ENCODE results near the gene PTCD3.

PTCD3 gene

DNA sequence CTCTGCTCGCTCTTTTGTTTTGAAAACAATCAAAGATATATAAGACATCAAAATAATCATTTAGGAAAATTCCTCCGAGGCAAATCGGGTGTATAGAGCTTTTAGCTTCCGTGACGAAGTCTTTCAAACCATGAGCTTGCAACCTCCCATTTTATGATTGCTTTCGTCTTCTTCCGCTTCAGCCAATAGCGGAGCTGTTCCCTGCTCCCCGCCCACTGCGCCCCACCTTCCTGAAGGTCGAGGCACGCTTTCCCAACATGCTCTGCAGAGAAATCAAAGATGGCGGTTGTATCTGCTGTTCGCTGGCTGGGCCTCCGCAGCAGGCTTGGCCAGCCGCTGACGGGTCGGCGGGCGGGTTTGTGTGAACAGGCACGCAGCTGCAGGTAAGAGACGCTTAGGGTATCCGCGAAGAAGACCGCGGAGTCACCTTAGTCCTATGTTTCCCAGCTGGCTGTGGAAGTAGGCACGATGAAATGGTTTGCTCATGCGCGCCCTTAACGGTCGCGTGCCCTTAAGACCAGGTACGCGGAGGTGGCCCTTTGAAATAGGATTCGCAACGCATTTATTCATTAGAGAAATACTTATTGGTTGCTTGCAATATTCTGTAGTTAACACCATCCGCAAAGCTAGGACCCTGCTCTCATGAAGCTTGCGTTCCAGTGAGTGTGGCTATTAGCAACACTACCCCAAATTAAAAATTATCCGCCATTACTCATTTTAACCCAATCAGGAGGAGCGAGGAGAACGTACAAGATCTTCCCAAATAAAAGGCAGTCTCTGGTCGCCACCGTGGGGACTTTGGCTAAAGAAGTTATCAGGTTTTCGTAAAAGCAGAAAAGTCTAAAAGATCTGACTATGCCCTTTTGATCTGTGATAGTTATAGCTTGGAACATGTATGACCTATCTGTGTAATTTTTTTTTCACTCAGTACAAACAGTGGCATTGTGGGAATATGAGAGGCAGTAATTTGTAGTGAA lies at the start of gene PTCD3:
TSS of gene PTCD3 (plus strand) at position 267 of the 977 bp plus-strand sequence. CDS start at position 280, 13 bp downstream.
- peak; percentile 96 for DNase-seq

DNA sequence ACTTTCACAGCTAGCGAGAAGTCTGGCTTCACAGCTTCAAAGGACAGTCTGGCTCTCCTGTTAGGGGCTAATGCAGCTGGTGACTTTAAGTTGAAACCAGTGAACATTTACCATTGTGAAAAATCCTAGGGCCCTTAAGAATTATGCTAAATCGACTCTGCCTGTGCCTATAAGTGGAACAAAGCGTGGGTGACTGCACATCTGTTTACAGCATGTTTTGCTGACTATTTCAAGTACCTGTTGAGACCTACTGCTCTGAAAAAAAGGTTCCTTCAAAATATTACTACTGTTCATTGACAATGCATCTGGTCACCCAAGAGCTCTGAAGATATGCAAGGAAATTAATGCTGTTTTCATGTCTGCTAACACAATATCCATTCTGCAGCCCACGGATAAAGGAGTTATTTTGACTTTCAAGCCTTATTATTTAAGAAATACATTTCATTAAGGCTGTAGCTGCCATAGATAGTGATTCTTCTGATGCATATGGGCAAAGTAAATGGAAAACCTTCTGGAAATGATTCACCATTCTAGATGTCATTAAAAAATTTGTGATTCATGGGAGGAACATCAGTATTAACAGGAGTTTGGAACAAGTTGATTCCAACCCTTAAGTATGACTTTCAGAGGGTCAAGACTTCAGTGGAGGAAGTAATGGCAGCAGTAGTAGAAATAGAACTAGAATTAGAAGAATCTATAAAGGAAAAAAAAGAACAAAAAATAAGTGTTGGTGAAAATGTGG lies 49.3 kb upstream of the PTCD3 start:
- DNase-seq = no peak

DNA sequence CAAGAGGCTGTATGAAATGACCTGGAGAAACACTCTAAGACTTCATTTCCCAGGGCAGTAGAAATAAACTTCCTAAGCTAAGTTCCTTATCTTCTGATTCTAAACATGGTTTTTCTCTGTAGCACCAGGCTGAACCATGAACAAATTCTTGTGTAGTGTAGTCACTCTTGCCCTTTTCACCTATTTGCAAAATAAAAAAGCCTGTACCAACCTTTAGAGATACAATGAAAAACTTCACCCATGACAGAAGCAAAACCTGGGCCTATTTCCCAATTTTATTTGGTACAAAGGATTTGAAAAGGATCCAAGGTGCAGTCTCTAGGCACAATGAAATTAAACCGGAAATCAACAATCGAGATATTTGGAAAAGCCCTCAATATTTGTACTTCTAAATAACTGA lies 44.0 kb upstream of the PTCD3 start:
- no peak for DNase-seq

DNA sequence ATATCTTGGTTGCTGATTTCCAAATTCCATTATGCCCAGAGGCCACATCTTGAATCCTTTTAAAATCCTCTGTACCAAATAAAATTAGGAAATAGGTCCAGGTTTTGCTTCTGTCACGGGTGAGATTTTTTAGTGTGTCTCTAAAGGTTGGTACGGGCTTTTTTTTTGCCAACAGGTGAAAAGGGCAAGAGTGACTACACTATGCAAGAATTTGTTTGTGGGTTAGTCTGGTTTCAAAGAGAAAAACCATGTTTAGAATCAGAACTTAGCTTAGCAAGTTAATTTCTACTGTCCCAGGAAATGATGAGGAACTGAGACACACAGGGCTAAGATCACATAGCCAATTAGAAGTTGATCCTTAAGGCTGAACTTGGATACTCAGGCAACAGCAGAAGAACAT lies 42.0 kb upstream of the PTCD3 start:
- peak; percentile 10 for DNase-seq

DNA sequence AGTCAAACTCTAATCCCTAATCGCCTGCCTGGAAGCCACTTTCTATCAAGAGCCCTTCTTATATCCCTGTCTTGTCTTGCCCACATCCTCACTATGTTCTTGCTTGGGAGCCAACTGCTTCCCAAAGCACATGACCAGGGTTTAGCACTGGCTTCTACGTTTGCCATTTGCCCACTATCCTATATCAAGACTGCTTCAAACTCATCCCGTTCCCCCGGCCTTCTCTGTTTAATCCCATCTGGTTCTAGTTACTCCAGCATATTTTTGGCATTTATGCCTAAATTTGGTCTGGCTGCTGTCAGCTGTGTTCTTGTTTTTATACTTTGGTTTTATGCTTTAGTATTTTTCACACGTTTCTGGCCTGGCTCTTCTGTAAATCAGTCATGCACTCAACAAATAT lies 40.5 kb upstream of the PTCD3 start:
- DNase-seq = no peak

DNA sequence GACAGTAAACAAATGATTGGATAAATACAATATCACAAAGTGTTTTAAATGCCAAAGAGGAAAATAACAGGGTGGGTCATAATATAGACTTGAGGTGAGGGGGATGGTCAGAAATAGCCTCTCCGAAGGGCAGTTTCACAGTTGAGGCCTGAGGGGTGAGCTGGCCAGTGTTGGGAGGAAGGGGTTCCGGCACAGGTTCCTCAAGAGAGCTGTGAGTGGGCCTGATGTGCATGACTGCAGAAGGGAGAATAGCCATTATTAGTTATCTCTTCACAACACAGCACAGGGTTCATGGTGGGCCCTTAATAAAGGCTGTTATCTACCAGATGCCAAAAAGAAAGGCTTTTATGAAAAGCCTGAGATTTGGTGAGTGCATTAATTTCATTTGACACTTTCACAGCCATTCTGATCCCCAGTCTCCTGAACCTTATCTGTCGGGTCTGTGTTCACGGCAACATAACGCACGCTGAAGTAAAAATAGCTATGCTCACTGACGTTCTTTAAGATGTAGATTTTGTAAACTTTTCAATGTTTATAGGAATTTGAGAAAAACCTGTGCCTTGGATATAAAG lies 39.9 kb upstream of the PTCD3 start:
- DNase-seq = no peak

DNA sequence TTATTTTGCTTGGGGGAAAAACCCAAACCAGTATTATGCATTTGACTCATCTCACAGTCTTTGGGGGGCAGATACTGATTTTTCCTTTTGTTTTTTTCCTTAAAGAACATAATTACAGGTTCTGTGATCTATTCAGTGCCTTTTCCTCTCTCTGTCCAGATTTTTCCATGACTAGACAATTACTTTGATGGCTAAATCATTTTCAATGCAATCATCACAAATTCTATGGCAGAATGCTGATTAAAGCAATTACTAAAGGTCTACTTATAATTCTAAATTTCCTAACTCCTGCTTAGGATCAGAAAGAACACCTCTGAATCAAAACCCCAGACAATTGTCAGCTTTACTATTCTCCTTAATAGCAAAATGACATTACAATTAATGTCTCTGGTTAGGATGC lies 39.1 kb upstream of the PTCD3 start:
- DNase-seq = no peak

DNA sequence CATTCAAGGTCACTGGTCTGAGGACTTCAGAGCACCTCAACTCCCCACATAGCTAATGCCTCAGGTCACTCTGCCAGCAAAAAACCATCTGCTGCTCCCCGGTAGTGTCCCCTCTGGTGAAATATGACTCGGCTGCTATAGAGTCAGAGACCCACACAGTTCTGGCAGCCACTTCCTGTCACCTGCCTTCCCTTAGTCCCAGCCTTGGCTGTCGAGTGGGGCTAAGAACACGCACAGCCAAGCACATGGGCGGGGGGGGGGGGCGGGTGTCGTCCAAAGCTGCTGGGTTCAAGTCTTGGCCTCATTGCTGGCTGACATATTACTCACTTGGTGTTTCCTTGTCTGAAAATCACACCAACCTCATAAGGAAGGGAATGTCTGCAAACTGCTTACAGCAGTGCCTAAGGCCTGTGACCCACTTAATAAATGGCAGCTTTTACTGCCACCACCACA lies 37.9 kb upstream of the PTCD3 start:
- DNase-seq = no peak

DNA sequence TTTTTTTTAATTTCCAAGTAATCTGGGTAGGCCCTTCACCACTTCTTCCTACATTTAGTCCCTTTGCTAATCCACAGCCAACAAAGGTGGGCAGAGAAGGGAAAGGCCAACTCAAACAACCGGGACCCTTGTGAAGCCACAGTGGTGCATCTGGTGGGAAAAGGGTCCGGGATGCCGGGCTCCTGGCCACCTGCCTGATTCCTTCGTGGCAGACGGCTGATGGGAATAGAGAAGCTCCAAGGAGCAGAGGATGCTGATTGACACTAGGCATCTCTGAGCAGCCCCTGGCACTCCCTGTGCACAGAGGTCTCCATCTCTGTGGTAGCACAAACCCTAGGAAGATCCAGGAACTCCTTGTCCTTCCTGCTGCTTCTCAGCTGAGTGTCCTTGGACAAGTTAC lies 37.4 kb upstream of the PTCD3 start:
- DNase-seq = no peak

DNA sequence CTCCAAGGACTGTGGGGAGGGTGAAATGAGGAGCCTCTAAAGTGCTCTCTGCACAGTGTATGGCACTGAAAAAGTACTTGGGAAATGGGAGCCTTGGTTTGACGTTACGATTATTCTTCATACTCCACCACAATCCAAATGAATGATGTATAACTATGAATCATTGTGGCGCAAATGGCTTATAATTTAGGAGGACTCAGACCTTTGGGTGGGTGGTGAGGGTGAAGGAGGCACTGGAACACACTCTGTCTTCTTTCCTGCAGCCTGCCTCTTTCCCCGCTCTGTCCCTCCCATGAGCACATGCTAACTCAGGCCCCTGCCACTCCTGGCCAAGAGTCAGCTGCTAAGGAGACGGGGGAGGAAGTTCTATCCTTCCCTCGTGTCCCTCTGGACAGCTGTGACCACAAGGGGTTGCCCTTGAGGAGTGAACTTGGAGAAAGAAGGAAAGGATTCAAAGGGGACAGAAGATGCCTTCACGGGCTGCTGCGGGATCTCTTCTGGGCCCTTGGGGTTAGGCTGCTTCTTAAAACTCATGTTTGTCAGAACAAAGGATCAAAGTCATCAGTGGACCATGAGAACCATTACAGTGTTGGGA lies 36.8 kb upstream of the PTCD3 start:
- no peak for DNase-seq

DNA sequence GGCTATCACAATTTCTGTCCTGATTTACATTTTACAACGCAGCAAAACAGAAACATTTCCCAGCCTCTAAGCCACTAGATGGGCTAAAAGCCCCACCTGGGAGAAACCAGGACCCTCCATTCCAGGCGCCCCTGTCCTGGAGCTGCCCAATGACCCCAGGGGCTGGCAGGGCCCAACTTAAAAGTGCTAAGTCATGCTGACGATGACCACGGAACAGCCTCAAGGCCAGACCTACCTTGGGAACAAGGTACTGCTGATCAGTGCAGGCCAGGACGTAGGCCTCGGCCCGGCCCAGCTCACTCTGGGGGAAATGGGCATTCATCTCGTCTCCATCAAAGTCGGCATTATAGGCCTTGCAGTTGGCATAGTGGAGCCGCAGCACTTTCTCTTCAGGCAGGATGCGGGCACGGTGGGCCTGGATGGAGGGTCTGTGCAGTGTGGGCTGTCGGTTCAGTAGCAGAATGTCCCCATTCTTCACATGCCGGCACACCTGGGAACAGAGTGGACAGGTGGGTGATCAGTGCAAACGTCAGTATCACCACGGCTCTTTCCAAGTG lies 36.2 kb upstream of the PTCD3 start:
- no peak for DNase-seq

DNA sequence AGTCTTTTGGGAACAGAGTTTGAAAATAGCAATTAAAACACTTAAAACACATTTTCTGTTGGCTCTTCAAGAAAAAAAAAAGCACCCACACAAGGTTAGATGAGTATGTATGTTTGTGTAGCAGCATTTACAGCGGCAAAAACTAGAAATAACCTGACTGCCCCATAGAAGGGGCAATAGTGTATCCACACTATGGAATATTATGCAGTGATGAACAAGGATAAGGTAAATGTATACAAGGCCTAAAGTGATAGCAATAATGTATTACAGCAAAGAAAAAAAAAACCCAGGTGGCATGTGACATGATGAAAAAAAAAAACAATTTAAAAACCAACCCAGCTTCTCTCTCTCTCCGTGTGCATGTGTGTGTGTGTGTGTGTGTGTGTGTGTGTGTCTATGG lies 35.2 kb upstream of the PTCD3 start:
- no peak for DNase-seq

DNA sequence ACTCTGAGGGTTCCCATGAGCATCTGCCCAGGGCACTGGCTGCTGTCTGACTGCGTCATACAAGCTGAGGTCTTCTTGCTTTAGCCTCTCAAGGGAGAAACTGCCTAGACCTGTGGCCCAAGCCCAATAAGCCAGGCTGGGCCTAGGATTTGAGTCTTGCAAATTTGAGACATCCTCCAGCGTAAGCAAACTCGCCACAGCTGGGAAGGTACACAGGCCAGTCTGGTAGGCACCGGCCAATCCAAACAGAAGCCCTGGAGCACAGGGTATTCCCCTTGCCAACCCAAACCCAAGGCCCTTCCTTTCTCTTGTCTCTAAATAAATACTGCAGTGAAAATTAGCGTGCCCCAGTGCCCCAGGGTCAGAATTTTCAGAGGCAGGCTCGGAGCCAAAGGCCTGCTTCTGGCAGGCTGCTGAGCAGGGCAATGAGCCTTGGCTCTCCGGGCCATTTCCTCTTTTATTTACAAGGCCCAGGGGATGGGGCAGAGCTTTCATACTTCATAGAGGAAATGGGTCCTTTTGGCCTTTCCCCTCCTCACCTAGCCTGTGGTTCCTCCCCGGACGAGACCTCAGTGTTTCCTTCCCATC lies 33.7 kb upstream of the PTCD3 start:
- DNase-seq = peak; percentile 68

DNA sequence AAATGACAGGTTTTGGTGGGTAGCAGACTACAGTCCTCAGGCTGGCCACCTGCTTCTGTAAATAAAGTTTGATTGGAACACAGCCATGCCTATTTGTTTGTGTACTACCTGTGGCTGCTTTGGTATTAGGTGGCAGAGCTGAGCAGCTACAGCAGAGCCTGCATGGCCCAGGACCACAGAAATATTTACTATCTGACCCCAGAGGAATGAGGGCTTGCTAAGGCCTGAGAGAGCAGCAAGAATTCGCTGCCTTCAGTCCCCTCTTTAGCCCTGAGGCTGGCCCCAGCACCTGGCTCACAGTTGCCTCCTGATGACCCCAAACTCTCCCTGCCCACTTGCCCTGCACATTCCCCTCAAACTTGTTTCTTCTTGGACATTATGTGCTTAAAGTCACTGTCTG lies 32.8 kb upstream of the PTCD3 start:
- no peak for DNase-seq

DNA sequence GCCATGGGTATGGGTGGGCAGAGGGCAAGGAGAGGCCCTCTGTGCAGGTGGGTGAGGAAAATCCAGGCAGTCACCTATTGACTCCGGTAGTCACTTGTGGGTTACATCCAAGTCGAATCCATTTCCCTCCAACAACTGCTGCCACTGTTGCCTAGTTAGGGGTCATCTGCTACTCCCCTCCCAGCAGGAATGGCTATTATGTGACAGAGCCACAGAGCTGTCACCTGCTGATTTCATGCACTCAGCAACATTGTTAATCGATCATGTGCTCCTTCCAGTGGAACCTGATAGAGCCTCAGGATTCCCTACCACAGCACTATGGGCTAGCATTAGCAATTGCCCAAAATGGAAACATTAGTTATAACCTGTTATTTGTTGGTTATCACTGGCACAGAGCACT lies 31.8 kb upstream of the PTCD3 start:
- DNase-seq = no peak

DNA sequence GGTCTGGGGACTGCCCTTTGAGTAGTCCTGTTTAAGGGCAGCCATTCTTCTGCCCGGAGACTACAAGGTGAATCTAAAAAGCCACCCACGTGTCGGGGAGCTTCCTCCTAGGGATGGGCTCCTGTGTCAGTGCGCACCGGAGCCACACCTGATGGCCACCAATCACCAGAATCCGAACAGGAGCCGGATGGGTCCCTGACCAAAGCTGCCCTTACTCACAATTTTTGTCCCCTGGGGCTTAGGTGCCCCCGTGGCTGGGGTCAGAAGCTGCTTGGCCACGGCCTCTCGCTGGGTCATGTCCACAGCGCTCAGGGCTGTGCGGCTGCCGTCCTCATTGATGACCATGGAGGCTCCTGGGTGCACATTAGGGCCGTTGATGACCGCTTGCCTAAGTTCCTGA lies 31.2 kb upstream of the PTCD3 start:
- no peak for DNase-seq

DNA sequence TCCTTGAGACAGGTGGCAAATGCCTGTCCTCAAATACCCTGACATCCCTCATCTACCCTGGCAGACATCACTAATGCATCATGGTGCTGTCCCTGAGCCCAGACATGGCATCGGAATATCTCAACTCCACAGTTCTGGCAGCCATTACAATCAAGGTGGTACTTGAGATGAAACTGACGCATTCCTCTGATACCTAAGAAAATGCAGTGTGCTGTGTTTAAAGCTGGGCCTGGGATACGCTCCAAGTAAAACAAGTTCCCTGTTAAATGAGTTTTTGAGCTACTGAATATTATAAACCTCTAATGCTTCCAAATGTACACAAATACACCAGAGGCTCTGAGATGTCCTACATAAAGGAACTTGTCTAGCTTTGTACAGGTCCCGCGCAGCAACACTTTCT lies 30.1 kb upstream of the PTCD3 start:
- DNase-seq = no peak

DNA sequence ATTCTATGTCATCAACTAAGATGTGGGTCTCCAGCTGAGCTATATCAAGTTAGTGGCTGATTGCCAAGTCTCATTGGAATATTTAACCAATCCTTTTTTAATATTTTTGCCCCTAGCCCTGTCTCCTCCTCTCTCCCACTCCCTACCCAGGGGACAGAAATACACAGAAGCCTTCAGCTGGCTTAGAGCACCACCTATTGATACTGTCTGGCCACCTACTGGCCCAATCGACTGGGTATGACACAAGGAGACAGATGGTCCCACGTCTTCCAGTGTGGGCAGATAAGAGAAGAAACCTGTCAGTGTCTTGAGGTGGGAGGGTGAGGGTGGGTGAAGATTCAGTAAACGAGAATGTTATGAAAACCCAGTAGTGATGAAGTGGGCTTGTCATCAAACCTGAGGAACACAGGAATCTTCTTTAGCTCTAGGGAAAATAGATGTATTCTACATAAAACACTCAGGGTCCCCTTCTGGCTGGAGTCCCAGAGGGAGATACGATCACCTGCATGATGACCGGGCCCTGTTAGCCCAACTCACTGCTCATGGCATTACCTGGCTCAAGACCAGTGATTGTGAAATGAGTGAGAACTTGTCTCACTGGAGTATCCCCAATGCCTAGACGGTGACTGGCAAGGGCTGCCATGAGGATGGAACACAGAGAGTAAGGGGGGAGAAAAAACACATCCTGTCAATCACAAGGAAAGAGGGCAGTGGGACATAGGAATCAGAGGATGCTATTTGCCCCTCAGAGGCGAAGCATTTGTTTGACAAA lies 27.1 kb upstream of the PTCD3 start:
- no peak for DNase-seq

DNA sequence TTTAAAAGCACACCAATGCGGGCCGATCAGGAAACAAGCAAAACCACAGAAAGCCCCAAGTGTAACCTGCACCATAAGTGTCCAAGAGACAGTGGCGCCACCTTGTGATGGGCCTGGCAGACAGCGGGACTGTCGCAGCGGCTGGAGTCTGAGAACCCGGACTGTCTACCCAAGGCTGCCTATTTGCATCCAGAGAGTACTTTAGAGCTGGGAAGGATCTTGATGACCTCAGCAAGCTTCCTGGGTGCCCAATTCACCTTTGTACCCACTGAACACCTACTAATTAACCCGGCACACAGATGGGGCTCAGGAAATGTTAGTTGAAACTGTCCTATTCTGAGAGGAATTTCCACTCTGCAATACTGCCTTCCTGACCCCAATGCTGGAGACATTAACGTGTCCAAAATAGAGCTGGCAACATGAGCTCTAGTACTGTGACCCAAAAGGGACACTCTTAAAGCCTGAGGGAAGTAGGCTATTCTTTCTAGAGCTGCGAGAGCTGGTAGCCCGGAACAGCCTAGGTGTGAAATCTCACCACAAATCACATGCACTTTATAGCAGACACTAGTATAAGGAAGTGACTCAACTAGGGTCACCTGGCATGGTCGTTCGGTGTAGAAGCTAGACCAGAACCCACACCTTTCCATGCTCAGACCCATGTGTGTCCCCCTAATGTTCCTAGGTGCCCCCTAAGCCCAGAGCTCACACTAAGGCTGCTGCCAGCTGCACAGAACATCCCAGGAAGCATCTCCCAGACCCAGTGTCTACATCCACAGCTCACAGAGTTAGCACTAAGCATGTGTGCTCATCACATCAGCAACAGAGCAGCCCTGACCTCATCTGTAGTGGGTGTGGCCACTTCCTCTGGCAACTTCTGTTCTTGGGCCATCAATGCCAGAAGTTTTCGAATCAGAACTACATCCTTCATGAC lies 25.8 kb upstream of the PTCD3 start:
- DNase-seq = peak; percentile 77

DNA sequence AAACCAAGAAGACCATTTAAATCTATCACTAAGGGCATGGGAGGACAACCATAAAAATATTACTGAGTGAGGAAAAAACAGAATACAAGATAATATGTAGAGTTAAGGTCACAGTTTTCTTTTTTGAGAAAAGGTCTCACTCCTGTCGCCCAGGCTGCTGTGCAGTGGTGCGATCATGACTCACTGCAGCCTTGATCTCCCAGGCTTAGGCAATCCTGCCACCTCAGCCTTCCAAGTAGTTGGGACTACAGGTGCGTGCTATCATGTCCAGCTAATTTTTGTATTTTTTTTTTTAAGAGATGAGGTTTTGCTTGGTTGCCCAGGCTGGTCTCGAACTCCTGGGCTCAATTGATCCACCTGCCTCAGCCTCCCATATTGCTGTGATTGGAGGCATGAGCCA lies 24.3 kb upstream of the PTCD3 start:
- DNase-seq = no peak

DNA sequence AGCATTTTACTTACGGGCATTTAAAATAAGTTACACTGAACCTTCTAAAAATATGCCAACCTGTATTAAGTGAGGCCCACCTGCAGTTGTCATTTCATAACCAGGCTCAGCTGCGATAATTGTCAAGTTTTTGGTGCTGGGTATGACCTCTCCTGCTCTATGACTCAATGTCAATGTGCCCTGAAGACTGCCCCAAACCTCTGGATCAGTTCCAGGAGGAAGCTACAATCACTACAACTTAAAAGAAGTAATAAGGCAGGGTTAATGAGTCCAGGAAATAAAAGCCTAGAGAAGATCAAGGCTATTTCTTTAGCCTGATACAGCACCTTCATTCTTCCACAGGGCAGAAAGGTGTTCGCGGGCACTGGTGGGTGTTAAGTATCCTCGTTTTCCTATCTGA lies 23.3 kb upstream of the PTCD3 start:
- DNase-seq = no peak

All from RPMI8226 (cell line).